PC-9 (cell line): ENCODE measurements around the gene MARCHF3. TPM values are rescaled to one million over a fixed set of nuclear protein-coding genes. Genes with fewer than 3 reads are reported as not detected.

Experiments
- BruUV-seq: library from RNA; stranded (reverse); fragments of 400-500 nt; replicated peaks from 2 replicates; lab custom pipeline; 2021; lab: Mats Ljungman, UMichigan
- CTCF ChIA-PET: fragments of 300-600 bp; sonication (Branson Sonifier 250); formaldehyde crosslinking; loops from one replicate; lab custom pipeline; 2022; ENCODE audit warnings: antibody characterized with exemption; lab: Charles Lee
- POLR2A ChIA-PET: fragments of 300-600 bp; sonication (Branson Sonifier 250); formaldehyde crosslinking; loops from one replicate; lab custom pipeline; 2022; ENCODE audit warnings: antibody characterized with exemption; ENCODE audit not compliant: unreplicated experiment; lab: Charles Lee
- DNase-seq, 2 experiments: peaks; one replicate each; pipeline versions ENCODE4 v3.0.0 to v3.0.0-alpha.2; 2015 to 2022; ENCODE audit warnings: mixed read lengths in 1 of 2
- H2AFZ ChIP-seq: fragments of 200-600 bp; sonication (generic); 2 replicates; pipeline ENCODE4 v1.8.1; 2017; ENCODE audit warnings: antibody characterized with exemption
- H3F3A ChIP-seq: fragments of 200-600 bp; sonication (generic); 2 replicates; pipeline ENCODE4 v1.8.1; 2017; ENCODE audit warnings: antibody characterized with exemption, mild to moderate bottlenecking, low read depth; ENCODE audit not compliant: insufficient read depth
- H3K27ac ChIP-seq: fragments of 200-600 bp; sonication (generic); 2 replicates; pipeline ENCODE4 v1.6.1; 2016; ENCODE audit warnings: mixed run types
- H3K27me3 ChIP-seq: fragments of 200-600 bp; sonication (generic); 2 replicates; pipeline ENCODE4 v1.6.1; 2016; ENCODE audit warnings: low read depth, mixed run types; ENCODE audit not compliant: insufficient read depth
- H3K36me3 ChIP-seq: fragments of 200-600 bp; sonication (generic); 2 replicates; pipeline ENCODE4 v1.6.1; 2016; ENCODE audit warnings: low read depth, mixed run types
- H3K4me1 ChIP-seq: fragments of 200-600 bp; sonication (generic); replicated peaks from 2 replicates; pipeline ENCODE4 v1.6.1; 2016; ENCODE audit warnings: mixed run types; ENCODE audit not compliant: insufficient read depth
- H3K4me2 ChIP-seq: fragments of 200-600 bp; sonication (generic); 2 replicates; pipeline ENCODE4 v1.6.1; 2017; ENCODE audit warnings: mixed run types
- H3K4me3 ChIP-seq: fragments of 200-600 bp; sonication (generic); 2 replicates; pipeline ENCODE4 v1.6.1; 2016; ENCODE audit warnings: mixed run types
- H3K79me2 ChIP-seq: fragments of 200-600 bp; sonication (generic); 2 replicates; pipeline ENCODE4 v1.6.1; 2017; ENCODE audit warnings: low read depth, mixed run types
- H3K9me2 ChIP-seq: fragments of 200-600 bp; sonication (generic); 2 replicates; pipeline ENCODE4 v1.8.1; 2017; ENCODE audit warnings: mild to moderate bottlenecking; ENCODE audit not compliant: insufficient read depth
- H3K9me3 ChIP-seq: fragments of 200-600 bp; sonication (generic); 2 replicates; pipeline ENCODE4 v1.8.1; 2016; ENCODE audit warnings: low read depth; ENCODE audit not compliant: insufficient read depth
- H4K20me1 ChIP-seq: fragments of 200-600 bp; sonication (generic); 2 replicates; pipeline ENCODE4 v1.8.1; 2017; ENCODE audit not compliant: insufficient read depth
- CTCF ChIP-seq: fragments of 200-600 bp; sonication (generic); conservative IDR thresholded peaks from 2 replicates; pipeline ENCODE4 v1.6.1; 2017; ENCODE audit warnings: mixed run types, antibody characterized with exemption, mild to moderate bottlenecking, moderate library complexity
- EZH2 ChIP-seq: fragments of 200-600 bp; sonication (generic); IDR thresholded peaks from 2 replicates; pipeline ENCODE4 v1.8.0; 2017; ENCODE audit warnings: antibody characterized with exemption, low read depth
- intact Hi-C: fragments of 100-400 bp; cut with micrococcal nuclease; formaldehyde crosslinking; loops from one replicate; pipeline ENCODE4 v1.10.0; 2022; ENCODE audit not compliant: unreplicated experiment
- total RNA-seq: library from RNA; stranded (reverse); gene quantifications from 2 replicates; pipeline ENCODE4 v1.2.3, GENCODE V29; 2021

Gene MARCHF3
- total RNA-seq, 1 experiment from 2014 or later = 0.35 TPM

GRCh38 chr5:126831156-126831555 lies 199.2 kb downstream of the MARCHF3 start:
- H3K9me3 ChIP-seq = no peaks in the 10 kb centered on the region
- TF ChIP-seq EZH2 (no peak), CTCF (no peak)
- CTCF ChIA-PET = no interaction called here
- H3K27me3 ChIP-seq = no peaks in the 10 kb centered on the region
- no peaks in the 10 kb centered on the region for H4K20me1 ChIP-seq
- H3K9me2 ChIP-seq = no peaks in the 10 kb centered on the region
- no peaks in the 10 kb centered on the region for H3K4me1 ChIP-seq
- H3K79me2 ChIP-seq = no peaks in the 10 kb centered on the region
- no peak overlapping the region for H3K4me2 ChIP-seq
- POLR2A ChIA-PET = no interaction called here
- no peak overlapping the region for H3K4me3 ChIP-seq
- intact Hi-C loops = no loop called here
- no peak for DNase-seq
- no TSS peak for BruUV-seq
- no peak overlapping the region for H3K27ac ChIP-seq
- H3F3A ChIP-seq = peaks cover 3% of the 10 kb centered on the region; the same call in 1 of the 2 replicates
- H3K36me3 ChIP-seq = peaks cover 18% of the 10 kb centered on the region
- H2AFZ ChIP-seq = no peak overlapping the region

- intact Hi-C loops = no loop called here
- no peaks in the 10 kb centered on the region for H3K79me2 ChIP-seq
- CTCF ChIA-PET = no interaction called here
- TF ChIP-seq CTCF (no peak), EZH2 (no peak)
- H4K20me1 ChIP-seq = no peaks in the 10 kb centered on the region
- H3K36me3 ChIP-seq = peaks cover 17% of the 10 kb centered on the region
- no peaks in the 10 kb centered on the region for H3K9me2 ChIP-seq
- H3K4me1 ChIP-seq = no peaks in the 10 kb centered on the region
- peaks cover 3% of the 10 kb centered on the region; the same call in 1 of the 2 replicates for H3F3A ChIP-seq
- no peak for DNase-seq
- H2AFZ ChIP-seq = no peak overlapping the region
- BruUV-seq = no TSS peak
- POLR2A ChIA-PET = no interaction called here
- no peaks in the 10 kb centered on the region for H3K27me3 ChIP-seq
- no peaks in the 10 kb centered on the region for H3K9me3 ChIP-seq
- no peak overlapping the region for H3K4me3 ChIP-seq
- no peak overlapping the region for H3K4me2 ChIP-seq
- no peak overlapping the region for H3K27ac ChIP-seq
Observed at GRCh38 chr5:126830061-126830460, 200.3 kb downstream of the MARCHF3 start.

- Histone ChIP-seq H3F3A (peaks cover 3% of the 10 kb centered on the region; the same call in 1 of the 2 replicates), H3K36me3 (peaks cover 14% of the 10 kb centered on the region), H4K20me1 (no peaks in the 10 kb centered on the region), H3K9me2 (no peaks in the 10 kb centered on the region), H3K4me1 (no peaks in the 10 kb centered on the region), H3K27ac (no peak overlapping the region), H3K9me3 (no peaks in the 10 kb centered on the region), H3K4me2 (no peak overlapping the region), H2AFZ (no peak overlapping the region), H3K79me2 (no peaks in the 10 kb centered on the region), H3K4me3 (no peak overlapping the region), H3K27me3 (no peaks in the 10 kb centered on the region)
- intact Hi-C loops = no loop called here
- no peak for DNase-seq
- ChIA-PET CTCF (no interaction called here), POLR2A (no interaction called here)
- BruUV-seq = no TSS peak
- TF ChIP-seq CTCF (no peak), EZH2 (no peak)
Observed at GRCh38 chr5:126829098-126829497, 201.3 kb downstream of the MARCHF3 start.
